Activated CD4-positive, alpha-beta T cell treated with anti-CD3 and anti-CD28 coated beads, Interleukin-2, amount 50 U/mL, for 16 hours (primary cell): Measurements from ENCODE around the gene ZNF492.
"Not testable (repeated sequence)": the region's sequence is repeated elsewhere in the genome, so short reads cannot be mapped to it uniquely, and the experiment has no call there.

ENCODE experiments used
- DNase-seq: peaks from one replicate; pipeline ENCODE4 v3.0.0-alpha.2; 2020

The ZNF492 gene

GRCh38 chr19:22617614-22618320 is 16.4 kb upstream of the ZNF492 start:
- DNase-seq, result no peak

GRCh38 chr19:22619371-22619770 is 14.8 kb upstream of the ZNF492 start:
- no peak for DNase-seq

- no peak for DNase-seq
Measured at GRCh38 chr19:22619932-22620331, 14.2 kb upstream of the ZNF492 start.

- no peak for DNase-seq
Measured at GRCh38 chr19:22620401-22620800, 13.7 kb upstream of the ZNF492 start.

- DNase-seq, result no peak
Measured at GRCh38 chr19:22620912-22621311, 13.2 kb upstream of the ZNF492 start.

GRCh38 chr19:22622020-22622419 is 12.1 kb upstream of the ZNF492 start:
- no peak for DNase-seq

- DNase-seq, result no peak
Measured at GRCh38 chr19:22622901-22623840, 11.0 kb upstream of the ZNF492 start.

GRCh38 chr19:22623841-22624221 is 10.3 kb upstream of the ZNF492 start:
- no peak for DNase-seq

- no peak for DNase-seq
Measured at GRCh38 chr19:22625266-22626035, 8.7 kb upstream of the ZNF492 start.

- no peak for DNase-seq
Measured at GRCh38 chr19:22627526-22627925, 6.6 kb upstream of the ZNF492 start.

GRCh38 chr19:22628401-22628800 is 5.7 kb upstream of the ZNF492 start:
- DNase-seq, result no peak

GRCh38 chr19:22634450-22634827 is 315 bp downstream of the ZNF492 start:
- no peak for DNase-seq

- DNase-seq, result not testable (repeated sequence)
Measured at GRCh38 chr19:22685493-22685892, 51.4 kb downstream of the ZNF492 start.

- not testable (repeated sequence) for DNase-seq
Measured at GRCh38 chr19:22702661-22703060, 68.5 kb downstream of the ZNF492 start.

GRCh38 chr19:22703096-22703495 is 69.0 kb downstream of the ZNF492 start:
- not testable (repeated sequence) for DNase-seq

- no peak for DNase-seq
Measured at GRCh38 chr19:22708983-22709382, 74.9 kb downstream of the ZNF492 start.
